Measurements from ENCODE around the gene ACP6. TPM values are rescaled to one million over a fixed set of nuclear protein-coding genes. Genes with fewer than 3 reads are reported as not detected.

The ACP6 gene
- total RNA-seq, 1 experiment from 2014 or later: 14.4 TPM

GRCh38 chr1:147641291-147641690, 29.0 kb downstream of the ACP6 start:
- POLR2A ChIA-PET (ENCODE audit: low non-redundant PET): no interaction called here
- intact Hi-C loops (cut with micrococcal nuclease; ENCODE audit: unreplicated experiment): loop anchor here (2.0 to 5.0 kb wide), 2 partner anchors 60 to 251 kb away; no protein-coding TSS in a partner anchor
- H3K4me1 ChIP-seq (ENCODE audit: insufficient read depth, low read length, poor library complexity, severe bottlenecking): no peaks in the 10 kb centered on the region
- H3K36me3 ChIP-seq (ENCODE audit: insufficient read depth, low read length, poor library complexity, severe bottlenecking): no peaks in the 10 kb centered on the region
- BruUV-seq (replicated peaks): no TSS peak
- TF ChIP-seq EZH2 (IDR thresholded peaks at IDR 0.05; ENCODE audit: borderline replicate concordance, low read depth, low read length, poor library complexity, severe bottlenecking) (no peak), CTCF (conservative IDR thresholded peaks at IDR 0.05; ENCODE audit: low read depth, low read length) (no peak)
- DNase-seq (ENCODE audit: low spot score): no peak
- H3K9me3 ChIP-seq (ENCODE audit: low read depth, low read length, poor library complexity, severe bottlenecking): no peaks in the 10 kb centered on the region
- H3K4me3 ChIP-seq (ENCODE audit: low read depth, low read length, poor library complexity, severe bottlenecking): no peak overlapping the region
- CTCF ChIA-PET: interaction anchor here (0.6 to 0.9 kb wide), 3 partner anchors 14 to 367 kb away, joined by 3 to 8 read pairs (median 5); no protein-coding TSS in a partner anchor
- no peaks in the 10 kb centered on the region for H3K27me3 ChIP-seq (replicated peaks; ENCODE audit: insufficient read depth, low read depth, low read length, poor library complexity)
- no peak overlapping the region for H3K27ac ChIP-seq (ENCODE audit: low read depth, low read length, poor library complexity, severe bottlenecking)

GRCh38 chr1:147640553-147641165, 29.7 kb downstream of the ACP6 start:
- no peak overlapping the region for H3K27ac ChIP-seq (ENCODE audit: low read depth, low read length, poor library complexity, severe bottlenecking)
- no peak for TF ChIP-seq EZH2 (IDR thresholded peaks at IDR 0.05; ENCODE audit: borderline replicate concordance, low read depth, low read length, poor library complexity, severe bottlenecking)
- TF ChIP-seq CTCF (conservative IDR thresholded peaks at IDR 0.05; ENCODE audit: low read depth, low read length): peak; percentile 81
- no peaks in the 10 kb centered on the region for H3K9me3 ChIP-seq (ENCODE audit: low read depth, low read length, poor library complexity, severe bottlenecking)
- H3K4me3 ChIP-seq (ENCODE audit: low read depth, low read length, poor library complexity, severe bottlenecking): no peak overlapping the region
- intact Hi-C loops (cut with micrococcal nuclease; ENCODE audit: unreplicated experiment): loop anchor here (2.0 to 5.0 kb wide), 2 partner anchors 60 to 252 kb away; no protein-coding TSS in a partner anchor
- no peaks in the 10 kb centered on the region for H3K27me3 ChIP-seq (replicated peaks; ENCODE audit: insufficient read depth, low read depth, low read length, poor library complexity)
- ChIA-PET POLR2A (ENCODE audit: low non-redundant PET) (no interaction called here), CTCF (interaction anchor here (0.6 to 0.9 kb wide), 3 partner anchors 14 to 367 kb away, joined by 3 to 8 read pairs (median 5); no protein-coding TSS in a partner anchor)
- DNase-seq (ENCODE audit: low spot score): peak; percentile 91
- no peaks in the 10 kb centered on the region for H3K4me1 ChIP-seq (ENCODE audit: insufficient read depth, low read length, poor library complexity, severe bottlenecking)
- no peaks in the 10 kb centered on the region for H3K36me3 ChIP-seq (ENCODE audit: insufficient read depth, low read length, poor library complexity, severe bottlenecking)
- no TSS peak for BruUV-seq (replicated peaks)

GRCh38 chr1:147636314-147636713, 34.0 kb downstream of the ACP6 start:
- no peaks in the 10 kb centered on the region for H3K36me3 ChIP-seq (ENCODE audit: insufficient read depth, low read length, poor library complexity, severe bottlenecking)
- intact Hi-C loops (cut with micrococcal nuclease; ENCODE audit: unreplicated experiment): no loop called here
- H3K27ac ChIP-seq (ENCODE audit: low read depth, low read length, poor library complexity, severe bottlenecking): no peak overlapping the region
- ChIA-PET POLR2A (ENCODE audit: low non-redundant PET) (no interaction called here), CTCF (no interaction called here)
- no peaks in the 10 kb centered on the region for H3K27me3 ChIP-seq (replicated peaks; ENCODE audit: insufficient read depth, low read depth, low read length, poor library complexity)
- no peak for DNase-seq (ENCODE audit: low spot score)
- no peaks in the 10 kb centered on the region for H3K9me3 ChIP-seq (ENCODE audit: low read depth, low read length, poor library complexity, severe bottlenecking)
- no peak overlapping the region for H3K4me3 ChIP-seq (ENCODE audit: low read depth, low read length, poor library complexity, severe bottlenecking)
- H3K4me1 ChIP-seq (ENCODE audit: insufficient read depth, low read length, poor library complexity, severe bottlenecking): no peaks in the 10 kb centered on the region
- TF ChIP-seq EZH2 (IDR thresholded peaks at IDR 0.05; ENCODE audit: borderline replicate concordance, low read depth, low read length, poor library complexity, severe bottlenecking): no peak
- no peak for TF ChIP-seq CTCF (conservative IDR thresholded peaks at IDR 0.05; ENCODE audit: low read depth, low read length)
- no TSS peak for BruUV-seq (replicated peaks)
